ENCODE results near the gene CCSER1. TPM values are rescaled to one million over a fixed set of nuclear protein-coding genes. Genes with fewer than 3 reads are reported as not detected.
"Not testable (repeated sequence)": the region's sequence is repeated elsewhere in the genome, so short reads cannot be mapped to it uniquely, and the experiment has no call there.

CCSER1 gene
- polyA plus RNA-seq, 4 donors, result 20.3 to 21.4 (median 20.7) TPM

DNA sequence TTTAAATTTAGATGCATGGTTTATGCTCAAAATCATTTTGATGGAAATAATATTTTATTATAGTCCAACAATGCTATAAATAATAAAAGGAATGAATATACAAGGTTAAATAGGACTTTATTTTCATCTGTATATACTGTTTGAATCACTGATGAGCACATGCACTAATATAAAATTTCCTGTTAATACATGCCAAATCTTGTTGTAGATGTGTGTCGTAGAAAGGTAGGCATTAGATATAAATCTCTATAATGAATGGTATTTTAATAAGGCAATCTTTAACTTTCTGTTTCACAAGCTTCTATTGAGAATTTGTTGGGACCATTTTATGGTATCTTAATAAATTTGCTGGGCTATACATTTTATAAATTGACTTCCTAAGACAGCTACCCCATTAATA, 868.8 kb downstream of the CCSER1 start:
- no peak for DNase-seq (ENCODE audit: low read depth in 4 of 4, low spot score in 3 of 4)

DNA sequence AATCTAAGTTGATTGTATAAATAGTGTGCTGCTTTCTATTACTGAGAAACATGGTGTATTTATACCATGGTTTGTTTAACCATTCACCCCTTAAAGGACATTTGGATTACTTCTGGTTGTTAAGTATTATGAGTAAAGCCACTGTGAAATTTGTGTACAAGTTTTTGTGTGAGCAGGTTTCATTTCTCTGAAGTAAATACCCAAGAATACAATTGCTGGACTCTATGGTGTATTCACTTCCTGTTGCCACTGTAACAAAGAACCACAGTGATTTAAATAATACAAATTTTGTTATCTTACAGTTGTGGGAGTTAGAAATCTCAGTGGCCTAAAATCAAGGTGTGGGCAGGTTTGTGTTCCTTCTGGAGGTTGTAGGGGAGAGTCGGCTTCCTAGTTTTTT, 869.6 kb downstream of the CCSER1 start:
- no peak for DNase-seq (ENCODE audit: low read depth in 4 of 4, low spot score in 3 of 4)

- no peak for DNase-seq (ENCODE audit: low read depth in 4 of 4, low spot score in 3 of 4)
These were observed 888.7 kb downstream of the CCSER1 start for GRCh38 chr4:91015861-91016260.

DNA sequence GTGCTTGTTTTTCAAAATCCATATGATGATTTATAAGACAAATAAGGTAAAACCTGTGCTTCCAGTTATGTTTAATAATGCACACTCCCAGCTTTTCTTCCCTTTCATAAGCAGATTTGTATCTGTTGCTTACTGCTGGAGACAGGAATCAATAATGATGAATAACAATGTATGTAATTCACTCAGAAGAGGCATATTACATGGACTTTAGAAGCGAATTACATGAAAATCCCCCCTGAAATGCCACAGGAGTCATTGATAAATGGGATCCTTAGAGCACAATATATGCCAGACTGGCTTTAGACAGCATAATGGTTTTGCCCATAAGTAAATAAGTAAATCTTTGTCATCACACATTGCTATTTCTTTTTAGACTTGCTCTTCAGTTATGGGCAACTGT, 892.3 kb downstream of the CCSER1 start:
- DNase-seq (ENCODE audit: low read depth in 4 of 4, low spot score in 3 of 4), result no peak

- DNase-seq (ENCODE audit: low read depth in 4 of 4, low spot score in 3 of 4), result no peak
These were observed 898.3 kb downstream of the CCSER1 start for GRCh38 chr4:91025241-91026148.

- DNase-seq (ENCODE audit: low read depth in 4 of 4, low spot score in 3 of 4), result no peak
These were observed 901.0 kb downstream of the CCSER1 start for GRCh38 chr4:91028228-91028627.

GRCh38 chr4:91031761-91032160, 904.6 kb downstream of the CCSER1 start:
- DNase-seq (ENCODE audit: low read depth in 4 of 4, low spot score in 3 of 4), result no peak

DNA sequence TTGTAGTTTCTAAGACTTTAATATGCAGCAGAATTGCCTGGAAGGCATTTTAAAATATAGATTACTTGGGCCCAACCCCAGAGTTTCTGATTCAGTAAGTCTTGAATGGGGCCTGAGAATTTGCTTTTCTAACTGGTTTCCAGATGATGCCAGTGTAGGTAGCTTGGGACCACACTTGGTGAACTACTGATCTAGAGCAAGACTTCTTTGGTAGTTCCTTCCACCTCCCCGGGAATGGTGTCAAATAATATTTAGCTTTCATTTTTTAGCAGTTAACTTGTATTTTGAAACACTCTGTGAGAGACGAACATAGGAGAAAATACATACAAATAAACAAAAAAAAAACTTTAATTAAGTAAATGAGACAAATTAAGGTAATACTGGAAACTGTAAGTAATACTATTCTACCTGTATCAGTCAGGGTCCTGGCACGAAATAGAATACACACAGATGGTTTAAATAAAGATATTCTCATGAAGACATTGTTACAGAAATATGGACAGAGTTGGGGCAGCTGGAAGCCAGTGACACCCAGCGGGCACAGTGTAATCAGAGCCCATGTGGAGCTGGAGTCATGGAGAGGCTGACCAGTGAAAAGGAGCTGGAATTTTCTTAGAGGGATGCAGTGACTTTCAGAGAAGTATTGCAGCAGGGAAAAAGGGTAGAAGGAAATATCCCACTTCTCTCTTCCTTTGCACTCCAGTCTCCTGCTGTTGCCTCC, 905.7 kb downstream of the CCSER1 start:
- DNase-seq (ENCODE audit: low read depth in 4 of 4, low spot score in 3 of 4), result no peak

DNA sequence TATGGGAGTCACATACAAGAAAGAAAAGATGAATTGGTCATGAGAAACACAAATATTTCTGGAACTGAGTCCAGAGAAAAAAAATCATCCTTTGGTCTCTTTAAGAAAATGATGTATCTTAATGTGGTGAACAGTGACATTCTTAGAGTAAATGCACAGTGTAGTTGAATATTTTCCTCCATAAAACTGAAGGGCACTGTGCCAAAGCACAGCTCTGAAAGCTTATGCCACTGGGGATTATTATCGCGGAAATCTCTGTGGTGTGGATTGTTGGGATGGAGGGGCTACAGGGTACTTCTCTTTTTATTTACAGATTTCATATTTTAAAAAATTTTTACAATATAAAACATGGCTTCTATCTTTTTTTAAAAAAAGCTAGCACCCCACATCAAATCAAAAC, 908.1 kb downstream of the CCSER1 start:
- DNase-seq (ENCODE audit: low read depth in 4 of 4, low spot score in 3 of 4), result no peak

GRCh38 chr4:91037951-91038350, 910.8 kb downstream of the CCSER1 start:
- no peak for DNase-seq (ENCODE audit: low read depth in 4 of 4, low spot score in 3 of 4)

- DNase-seq (ENCODE audit: low read depth in 4 of 4, low spot score in 3 of 4), result no peak
These were observed 930.7 kb downstream of the CCSER1 start for GRCh38 chr4:91057871-91058270.

- no peak for DNase-seq (ENCODE audit: low read depth in 4 of 4, low spot score in 3 of 4)
These were observed 931.2 kb downstream of the CCSER1 start for GRCh38 chr4:91058345-91058744.

GRCh38 chr4:91064157-91064853, 937.1 kb downstream of the CCSER1 start:
- peak; percentile 75 to 90 (median 84) for DNase-seq (ENCODE audit: low read depth in 4 of 4, low spot score in 3 of 4)

GRCh38 chr4:91065117-91065516, 937.9 kb downstream of the CCSER1 start:
- no peak for DNase-seq (ENCODE audit: low read depth in 4 of 4, low spot score in 3 of 4)

DNA sequence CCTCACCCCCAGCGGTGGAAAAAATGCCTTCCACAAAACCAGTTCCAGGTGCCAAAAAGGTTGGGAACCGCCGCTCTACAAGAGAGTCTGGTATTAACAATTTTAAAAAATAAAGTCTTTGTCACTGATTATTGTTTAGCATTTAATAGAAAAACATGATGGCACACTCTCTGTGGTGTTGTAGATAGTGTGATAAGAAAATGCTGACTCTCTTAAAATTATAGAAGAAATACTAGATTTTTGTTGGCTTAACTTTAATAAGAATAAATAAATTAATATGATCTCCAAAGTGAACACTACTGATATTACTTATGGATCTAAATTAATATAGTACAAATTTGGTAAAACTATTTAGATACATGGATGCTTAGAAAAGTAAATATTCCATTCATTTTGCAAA, 943.5 kb downstream of the CCSER1 start:
- no peak for DNase-seq (ENCODE audit: low read depth in 4 of 4, low spot score in 3 of 4)

- no peak for DNase-seq (ENCODE audit: low read depth in 4 of 4, low spot score in 3 of 4)
These were observed 949.0 kb downstream of the CCSER1 start for GRCh38 chr4:91076147-91076546.

- no peak for DNase-seq (ENCODE audit: low read depth in 4 of 4, low spot score in 3 of 4)
These were observed 958.8 kb downstream of the CCSER1 start for GRCh38 chr4:91085961-91086360.

DNA sequence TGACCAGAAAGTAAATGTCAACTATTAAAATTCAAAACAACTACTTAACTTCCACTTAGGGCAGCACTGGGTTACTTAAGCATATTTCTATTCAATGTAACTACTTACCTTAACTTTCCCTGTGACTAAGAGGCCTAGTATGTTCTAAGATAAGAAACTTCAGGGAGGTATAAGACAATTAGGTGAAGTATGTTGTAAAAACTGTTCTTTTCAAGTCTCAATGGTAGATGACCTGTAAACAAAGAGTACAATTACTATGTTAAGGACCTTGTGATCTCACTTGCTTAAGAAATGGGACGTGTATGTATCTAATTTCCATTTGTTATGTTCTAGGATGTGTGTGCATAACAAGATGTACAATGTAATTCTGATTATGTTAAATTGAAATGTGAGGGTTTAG, 960.5 kb downstream of the CCSER1 start:
- DNase-seq (ENCODE audit: low read depth in 4 of 4, low spot score in 3 of 4), result no peak

GRCh38 chr4:91089178-91089577, 962.0 kb downstream of the CCSER1 start:
- no peak for DNase-seq (ENCODE audit: low read depth in 4 of 4, low spot score in 3 of 4)

- DNase-seq (ENCODE audit: low read depth in 4 of 4, low spot score in 3 of 4), result no peak
These were observed 965.3 kb downstream of the CCSER1 start for GRCh38 chr4:91092398-91092980.

- not testable (repeated sequence) for DNase-seq (ENCODE audit: low read depth in 4 of 4, low spot score in 3 of 4)
These were observed 967.0 kb downstream of the CCSER1 start for GRCh38 chr4:91094220-91094619.

Data from right renal pelvis (tissue), 4 donors.